Prostate gland (tissue), 2 donors: Measurements from ENCODE around the gene INSR.

Source experiments
- POLR2A ChIP-seq: fragments of 450-650 bp; IDR thresholded peaks from one replicate; pipeline ENCODE4 v1.6.1; 2016; ENCODE audit warnings: antibody characterized with exemption, mild to moderate bottlenecking
- TF ChIP-seq, protein P1 (sequence below), 4 experiments: fragments of 200-600 bp in 2 of 4; fragments of 450-650 bp in 2 of 4; sonication (generic) in 2 of 4; IDR thresholded peaks; 1 replicate in 3 of 4; 2 replicates in 1 of 4; pipeline ENCODE4 v1.5.1; 2016 to 2019; ENCODE audit warnings: antibody characterized with exemption in 4 of 4, mild to moderate bottlenecking in 2 of 4, moderate library complexity in 2 of 4

DNA sequence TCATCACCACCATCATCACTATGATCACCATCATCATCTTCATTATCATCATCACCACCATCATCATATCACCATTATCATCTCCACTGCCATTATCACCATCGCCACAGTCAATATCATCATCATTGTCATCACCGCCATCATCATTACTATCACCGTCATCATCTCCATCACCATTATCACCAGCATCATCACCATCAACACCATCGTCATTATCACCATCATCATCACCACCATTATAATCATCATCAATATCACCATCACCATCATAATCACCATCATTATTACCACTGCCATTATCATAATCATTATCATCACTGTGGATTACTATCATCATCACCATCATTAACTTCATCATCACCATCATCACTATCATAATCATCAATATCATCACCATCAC is 37.2 kb upstream of the INSR start:
- TF ChIP-seq POLR2A, result no peak
- TF ChIP-seq, protein P1, sequence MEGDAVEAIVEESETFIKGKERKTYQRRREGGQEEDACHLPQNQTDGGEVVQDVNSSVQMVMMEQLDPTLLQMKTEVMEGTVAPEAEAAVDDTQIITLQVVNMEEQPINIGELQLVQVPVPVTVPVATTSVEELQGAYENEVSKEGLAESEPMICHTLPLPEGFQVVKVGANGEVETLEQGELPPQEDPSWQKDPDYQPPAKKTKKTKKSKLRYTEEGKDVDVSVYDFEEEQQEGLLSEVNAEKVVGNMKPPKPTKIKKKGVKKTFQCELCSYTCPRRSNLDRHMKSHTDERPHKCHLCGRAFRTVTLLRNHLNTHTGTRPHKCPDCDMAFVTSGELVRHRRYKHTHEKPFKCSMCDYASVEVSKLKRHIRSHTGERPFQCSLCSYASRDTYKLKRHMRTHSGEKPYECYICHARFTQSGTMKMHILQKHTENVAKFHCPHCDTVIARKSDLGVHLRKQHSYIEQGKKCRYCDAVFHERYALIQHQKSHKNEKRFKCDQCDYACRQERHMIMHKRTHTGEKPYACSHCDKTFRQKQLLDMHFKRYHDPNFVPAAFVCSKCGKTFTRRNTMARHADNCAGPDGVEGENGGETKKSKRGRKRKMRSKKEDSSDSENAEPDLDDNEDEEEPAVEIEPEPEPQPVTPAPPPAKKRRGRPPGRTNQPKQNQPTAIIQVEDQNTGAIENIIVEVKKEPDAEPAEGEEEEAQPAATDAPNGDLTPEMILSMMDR (IDR thresholded peaks at IDR 0.05), result no peak
